HepG2 (cell line): ENCODE measurements around the gene IFITM10. TPM values are rescaled to one million over a fixed set of nuclear protein-coding genes. Genes with fewer than 3 reads are reported as not detected.

ENCODE experiments used
- ATAC-seq: fragments of 200-7000 bp; cut with Tn5 transposase; 3 replicates; pipeline ENCODE4 v1.9.1; 2020; ENCODE audit warnings: mild to moderate bottlenecking, moderate library complexity
- BruUV-seq: library from RNA; stranded (reverse); fragments of 400-500 nt; replicated peaks from 2 replicates; lab custom pipeline; 2021; lab: Mats Ljungman, UMichigan
- CTCF ChIA-PET: fragments of 300-600 bp; formaldehyde crosslinking; extraction: SDS; loops from one replicate; lab custom pipeline; 2021; ENCODE audit warnings: low total read pairs, inconsistent platforms, low intra/inter-chr PET ratio; lab: Yijun Ruan, JAX
- POLR2A ChIA-PET: fragments of 350-600 bp; sonication (Branson Sonifier 250); formaldehyde crosslinking; loops from one replicate; lab custom pipeline; 2020; ENCODE audit warnings: antibody characterized with exemption, inconsistent platforms; lab: Yijun Ruan, JAX
- DNase-seq: peaks from one replicate; pipeline ENCODE4 v3.0.0-alpha.2; 2015; ENCODE audit warnings: low spot score
- FAIRE-seq: peaks from 3 replicates; lab custom pipeline; 2011; peaks lifted over from hg19 to GRCh38; lab: Jason Lieb, UNC
- H2AFZ ChIP-seq: one replicate; pipeline ENCODE4 v1.6.1; 2011; ENCODE audit warnings: low read length, inconsistent platforms
- H3K27ac ChIP-seq: fragments of 300-600 bp; 3 replicates; pipeline ENCODE4 v1.8.0; 2011; ENCODE audit warnings: mixed run types, mild to moderate bottlenecking, mixed read lengths, low read length, inconsistent platforms; ENCODE audit not compliant: insufficient read depth; ENCODE audit errors: extremely low read length
- H3K27me3 ChIP-seq, 2 experiments: fragments of 200-600 bp in 1 of 2; 2 replicates in 1 of 2; 3 replicates in 1 of 2; pipeline versions ENCODE4 v1.6.0 to v1.8.0; 2011; ENCODE audit warnings: low read length in 2 of 2, mild to moderate bottlenecking in 2 of 2, moderate library complexity in 2 of 2, inconsistent platforms in 1 of 2; ENCODE audit not compliant: insufficient read depth in 2 of 2, control insufficient read depth in 1 of 2
- H3K36me3 ChIP-seq, 2 experiments: fragments of 200-600 bp in 1 of 2; replicated peaks in 1 of 2; 2 replicates in 1 of 2; 3 replicates in 1 of 2; pipeline versions ENCODE4 v1.5.1 to v1.8.0; 2011; ENCODE audit warnings: low read length in 2 of 2, inconsistent platforms in 1 of 2; ENCODE audit not compliant: insufficient read depth in 2 of 2, control insufficient read depth in 1 of 2
- H3K4me1 ChIP-seq: 2 replicates; pipeline ENCODE4 v1.5.1; 2012; ENCODE audit warnings: low read length, inconsistent platforms; ENCODE audit not compliant: insufficient read depth
- H3K4me2 ChIP-seq: 2 replicates; pipeline ENCODE4 v1.6.0; 2011; ENCODE audit warnings: low read depth, low read length, inconsistent platforms
- H3K4me3 ChIP-seq, 3 experiments: fragments of 200-600 bp in 1 of 3; sonication (generic), shearing (Covaris generic) in 1 of 3; replicated peaks in 1 of 3; 2 replicates each; pipeline ENCODE4 v1.5.1; 2011 to 2016; ENCODE audit warnings: low read length in 3 of 3, inconsistent platforms in 2 of 3, low read depth in 2 of 3, mild to moderate bottlenecking in 2 of 3, control low read depth in 1 of 3, mixed read lengths in 1 of 3; ENCODE audit not compliant: insufficient read depth in 1 of 3
- H3K79me2 ChIP-seq: one replicate; pipeline ENCODE4 v1.6.1; 2011; ENCODE audit warnings: low read length, inconsistent platforms; ENCODE audit not compliant: insufficient read depth
- H3K9ac ChIP-seq: 2 replicates; pipeline ENCODE4 v1.6.0; 2011; ENCODE audit warnings: mild to moderate bottlenecking, low read depth, low read length, inconsistent platforms; ENCODE audit not compliant: insufficient read depth
- H3K9me3 ChIP-seq: 2 replicates; pipeline ENCODE4 v1.5.1; 2012; ENCODE audit warnings: mild to moderate bottlenecking, low read length
- H4K20me1 ChIP-seq: 2 replicates; pipeline ENCODE4 v1.6.0; 2011; ENCODE audit warnings: inconsistent platforms, mild to moderate bottlenecking, low read length, moderate library complexity; ENCODE audit not compliant: insufficient read depth
- ELF3 ChIP-seq: IDR thresholded peaks from 2 replicates; pipeline ENCODE4 v1.6.1; 2016; ENCODE audit warnings: missing genetic modification reagents, missing compliant biosample characterization
- FOXP1 ChIP-seq, 2 experiments: fragments of 450-650 bp in 1 of 2; IDR thresholded peaks; 2 replicates each; pipeline ENCODE4 v1.6.1; 2017 to 2018; ENCODE audit warnings: antibody characterized with exemption in 1 of 2
- GATAD2A ChIP-seq: IDR thresholded peaks from 2 replicates; pipeline ENCODE4 v1.6.1; 2016
- MEF2D ChIP-seq: sonication (generic); formaldehyde crosslinking; IDR thresholded peaks from 2 replicates; pipeline ENCODE4 v1.5.1; 2020; ENCODE audit warnings: mild to moderate bottlenecking, missing genetic modification reagents
- MXI1 ChIP-seq: IDR thresholded peaks from 3 replicates; pipeline ENCODE4 v1.6.1; 2012; ENCODE audit warnings: low read depth, low read length, inconsistent platforms, borderline replicate concordance
- NR2F6 ChIP-seq, 2 experiments: IDR thresholded peaks; 2 replicates each; pipeline ENCODE4 v1.6.1; 2016; ENCODE audit warnings: antibody characterized with exemption in 1 of 2, mild to moderate bottlenecking in 1 of 2
- PITX1 ChIP-seq: sonication (generic); formaldehyde crosslinking; IDR thresholded peaks from 2 replicates; pipeline ENCODE4 v1.5.1; 2020; ENCODE audit warnings: mild to moderate bottlenecking, missing genetic modification reagents
- RBFOX2 ChIP-seq: fragments of 200-400 bp; formaldehyde crosslinking; IDR thresholded peaks from 2 replicates; pipeline ENCODE4 v1.6.1; 2017; ENCODE audit warnings: low read depth, mild to moderate bottlenecking, low read length
- SIN3B ChIP-seq: fragments of 150-350 bp; IDR thresholded peaks from 2 replicates; pipeline ENCODE4 v1.6.1; 2014; ENCODE audit warnings: low read length
- SMYD3 ChIP-seq: sonication (generic); formaldehyde crosslinking; IDR thresholded peaks from 2 replicates; pipeline ENCODE4 v1.8.1; 2023; ENCODE audit warnings: mild to moderate bottlenecking, missing genetic modification reagents
- SP2 ChIP-seq: sonication (generic); formaldehyde crosslinking; IDR thresholded peaks from 2 replicates; pipeline ENCODE4 v1.5.1; 2020; ENCODE audit warnings: mild to moderate bottlenecking, missing genetic modification reagents
- THYN1 ChIP-seq: sonication (generic); formaldehyde crosslinking; IDR thresholded peaks from 2 replicates; pipeline ENCODE4 v1.8.1; 2023; ENCODE audit warnings: low read depth, mild to moderate bottlenecking, moderate library complexity, missing genetic modification reagents, borderline replicate concordance
- ZFX ChIP-seq: sonication (generic); formaldehyde crosslinking; IDR thresholded peaks from 2 replicates; pipeline ENCODE4 v1.4.0; 2020; ENCODE audit warnings: mild to moderate bottlenecking, low read depth, missing genetic modification reagents, moderate library complexity
- ZNF331 ChIP-seq: sonication (generic); formaldehyde crosslinking; IDR thresholded peaks from 2 replicates; pipeline ENCODE4 v1.4.0; 2020; ENCODE audit warnings: missing genetic modification reagents
- ZNF510 ChIP-seq: sonication (generic); formaldehyde crosslinking; IDR thresholded peaks from 2 replicates; pipeline ENCODE4 v1.4.0; 2020; ENCODE audit warnings: low read depth, mild to moderate bottlenecking, missing genetic modification reagents
- ZNF713 ChIP-seq: sonication (generic); formaldehyde crosslinking; IDR thresholded peaks from 2 replicates; pipeline ENCODE4 v1.4.0; 2020; ENCODE audit warnings: mild to moderate bottlenecking, missing genetic modification reagents
- ZNF775 ChIP-seq: sonication (generic); formaldehyde crosslinking; IDR thresholded peaks from 2 replicates; pipeline ENCODE4 v1.4.0; 2020; ENCODE audit warnings: missing genetic modification reagents, mild to moderate bottlenecking, moderate library complexity, borderline replicate concordance
- ZNF891 ChIP-seq: sonication (generic); formaldehyde crosslinking; IDR thresholded peaks from 2 replicates; pipeline ENCODE4 v1.5.0; 2020; ENCODE audit warnings: mild to moderate bottlenecking, missing genetic modification reagents
- WGBS: methylation state at CpG from one replicate; pipeline ENCODE4 v1.1.6; 2017; ENCODE audit warnings: low lambda C conversion rate; 5-methylcytosine and 5-hydroxymethylcytosine counted together
- in situ Hi-C: cut with HindIII; loops from 2 replicates; pipeline ENCODE4 v1.10.0; 2017; ENCODE audit warnings: low pct_unique_long_range_greater_than_20kb; ENCODE audit not compliant: extremely low pct_ligation_motif_present
- intact Hi-C: fragments of 100-400 bp; cut with micrococcal nuclease; formaldehyde crosslinking; loops from one replicate; pipeline ENCODE4 v1.10.0; 2022; ENCODE audit not compliant: unreplicated experiment
- polyA plus RNA-seq, 8 experiments: library from polyadenylated mRNA; depleted of rRNA in 3 of 8; stranded (reverse) in 7 of 8; unstranded in 1 of 8; fragments of >200 nt; fragmentation: Illumina TruSeq in 4 of 8; extraction: Trizol in 4 of 8; gene quantifications; 2 replicates each; pipeline versions ENCODE4 v1.2.1 to v1.2.3, GENCODE V29; 2011 to 2016; ENCODE audit warnings: low read depth in 4 of 8, missing spikeins in 1 of 8, mixed read lengths in 1 of 8; ENCODE audit not compliant: insufficient read depth in 1 of 8
- total RNA-seq, 5 experiments: library from RNA; depleted of rRNA; stranded (reverse); fragments of >200 nt; fragmentation: Illumina TruSeq; extraction: Trizol; gene quantifications; 2 replicates each; pipeline ENCODE4 v1.2.3, GENCODE V29; 2016; ENCODE audit warnings: low read depth in 1 of 5
- TF ChIP-seq, protein P1 (sequence below): sonication (generic); formaldehyde crosslinking; IDR thresholded peaks from 2 replicates; pipeline ENCODE4 v1.4.0; 2020; ENCODE audit warnings: missing genetic modification reagents
- TF ChIP-seq, protein P2 (sequence below): sonication (generic); formaldehyde crosslinking; IDR thresholded peaks from 2 replicates; pipeline ENCODE4 v1.5.0; 2020; ENCODE audit warnings: mild to moderate bottlenecking, missing genetic modification reagents
- TF ChIP-seq, protein P3 (sequence below): IDR thresholded peaks from 2 replicates; pipeline ENCODE4 v1.6.1; 2016; ENCODE audit warnings: missing compliant biosample characterization, missing genetic modification reagents, borderline replicate concordance

Gene IFITM10
- total and polyA plus RNA-seq, 2 of the 13 experiments (the other 11 are each of a cell fraction or from before 2014, with no cell fraction given) = 0.09 to 0.13 TPM

DNA sequence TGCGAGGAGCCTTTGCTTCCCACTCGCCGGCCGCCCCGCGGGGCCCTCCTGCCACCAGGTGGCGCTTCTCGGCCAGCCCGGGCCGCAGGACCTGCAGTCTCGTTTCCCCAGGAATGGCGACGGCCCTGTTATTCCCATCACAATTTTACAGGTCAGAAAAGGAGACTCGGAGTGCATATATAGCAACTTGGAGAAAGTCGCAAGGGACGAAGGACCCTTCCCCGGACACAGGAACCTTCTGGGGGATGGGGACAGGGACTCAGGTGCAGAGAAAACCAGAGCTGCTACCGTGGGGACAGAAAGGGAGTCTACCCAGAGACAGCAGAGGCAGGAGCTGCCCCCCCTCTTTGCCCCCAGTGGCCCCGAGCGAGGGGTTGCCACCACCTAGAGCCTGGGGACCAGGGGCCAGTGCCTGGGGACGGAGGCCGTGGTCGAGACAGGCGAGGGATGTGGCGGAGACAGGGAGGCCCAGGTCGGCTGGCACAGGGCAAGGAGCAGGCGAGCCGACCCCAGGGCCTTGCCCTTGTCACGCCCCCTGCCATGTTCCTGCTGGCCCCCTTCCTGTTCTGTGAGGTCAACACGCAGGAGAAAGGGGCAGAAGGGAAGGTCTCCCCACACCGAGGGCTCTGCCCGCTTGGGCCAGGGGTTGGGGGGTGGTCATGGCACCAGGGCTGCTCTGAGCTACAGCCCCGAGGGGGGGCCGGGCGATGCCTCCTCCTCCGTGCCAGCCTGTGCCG lies 56.9 kb downstream of the IFITM10 start:
- 5% methylated on average over 17 of the region's 37 CpGs for WGBS
- ChIA-PET POLR2A (interaction anchor here (0.7 to 5.5 kb wide), 18 partner anchors 11 to 707 kb away, joined by 3 to 141 read pairs (median 8); partner anchors contain the start of gene TSSC4), CTCF (interaction anchor here (0.8 to 4.5 kb wide), 9 partner anchors 19 to 463 kb away, joined by 3 to 44 read pairs (median 9); partner anchors contain the start of gene SYT8)
- Histone ChIP-seq H3K27me3 (peaks cover 0 to 3% of the 10 kb centered on the region in 2 experiments; a peak in 3 of 5 replicates), H2AFZ (no peak overlapping the region), H3K27ac (peak overlapping the region; percentile 100), H3K4me1 (peaks cover 76% of the 10 kb centered on the region), H3K79me2 (peaks cover 2% of the 10 kb centered on the region), H3K9me3 (no peaks in the 10 kb centered on the region), H3K4me2 (peak overlapping the region; percentile 65), H3K4me3 (peak overlapping the region in 2 of 3 experiments; percentile 14 to 58; a peak in 5 of 6 replicates), H3K9ac (peak overlapping the region; percentile 73), H4K20me1 (no peaks in the 10 kb centered on the region), H3K36me3 (no peaks in the 10 kb centered on the region)
- DNase-seq (peak; percentile 50), FAIRE-seq (no peak), ATAC-seq (no peak)
- in situ Hi-C loops (loop anchor here (5.0 kb wide), 1 partner anchor 36 kb away; no protein-coding TSS in a partner anchor), intact Hi-C loops (loop anchor here (1.0 to 2.0 kb wide), 3 partner anchors 41 to 457 kb away; no protein-coding TSS in a partner anchor)
- BruUV-seq = no TSS peak
- TF ChIP-seq ZNF775 (CRISPR knock-in tag) (0 out of 2 replicates have a peak, but pooled peaks have one; percentile 22), SMYD3 (CRISPR knock-in tag) (no peak), ZNF331 (CRISPR knock-in tag) (peak; percentile 27; the same call in 1 of the 2 replicates), FOXP1 (IDR thresholded peaks at IDR 0.05) (no peak), FOXP1 (CRISPR knock-in tag; IDR thresholded peaks at IDR 0.05) (no peak), ZNF891 (CRISPR knock-in tag) (no peak), GATAD2A (CRISPR knock-in tag) (peak; percentile 77), ELF3 (CRISPR knock-in tag) (peak; percentile 42; the same call in 1 of the 2 replicates), MXI1 (0 out of 3 replicates have a peak, but pooled peaks have one; percentile 52), PITX1 (CRISPR knock-in tag) (no peak), NR2F6 (IDR thresholded peaks at IDR 0.05) (no peak), NR2F6 (CRISPR knock-in tag; IDR thresholded peaks at IDR 0.05) (peak; percentile 8), SP2 (CRISPR knock-in tag) (peak; percentile 42; the same call in 1 of the 2 replicates), THYN1 (CRISPR knock-in tag) (0 out of 2 replicates have a peak, but pooled peaks have one; percentile 54), ZNF713 (no peak), RBFOX2 (peak; percentile 77), ZNF510 (CRISPR knock-in tag) (no peak), MEF2D (peak; percentile 69; the same call in 1 of the 2 replicates), SIN3B (no peak), ZFX (peak; percentile 65)
- TF ChIP-seq, protein P1, sequence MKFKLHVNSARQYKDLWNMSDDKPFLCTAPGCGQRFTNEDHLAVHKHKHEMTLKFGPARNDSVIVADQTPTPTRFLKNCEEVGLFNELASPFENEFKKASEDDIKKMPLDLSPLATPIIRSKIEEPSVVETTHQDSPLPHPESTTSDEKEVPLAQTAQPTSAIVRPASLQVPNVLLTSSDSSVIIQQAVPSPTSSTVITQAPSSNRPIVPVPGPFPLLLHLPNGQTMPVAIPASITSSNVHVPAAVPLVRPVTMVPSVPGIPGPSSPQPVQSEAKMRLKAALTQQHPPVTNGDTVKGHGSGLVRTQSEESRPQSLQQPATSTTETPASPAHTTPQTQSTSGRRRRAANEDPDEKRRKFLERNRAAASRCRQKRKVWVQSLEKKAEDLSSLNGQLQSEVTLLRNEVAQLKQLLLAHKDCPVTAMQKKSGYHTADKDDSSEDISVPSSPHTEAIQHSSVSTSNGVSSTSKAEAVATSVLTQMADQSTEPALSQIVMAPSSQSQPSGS = 0 out of 2 replicates have a peak, but pooled peaks have one; percentile 8
- TF ChIP-seq, protein P2, sequence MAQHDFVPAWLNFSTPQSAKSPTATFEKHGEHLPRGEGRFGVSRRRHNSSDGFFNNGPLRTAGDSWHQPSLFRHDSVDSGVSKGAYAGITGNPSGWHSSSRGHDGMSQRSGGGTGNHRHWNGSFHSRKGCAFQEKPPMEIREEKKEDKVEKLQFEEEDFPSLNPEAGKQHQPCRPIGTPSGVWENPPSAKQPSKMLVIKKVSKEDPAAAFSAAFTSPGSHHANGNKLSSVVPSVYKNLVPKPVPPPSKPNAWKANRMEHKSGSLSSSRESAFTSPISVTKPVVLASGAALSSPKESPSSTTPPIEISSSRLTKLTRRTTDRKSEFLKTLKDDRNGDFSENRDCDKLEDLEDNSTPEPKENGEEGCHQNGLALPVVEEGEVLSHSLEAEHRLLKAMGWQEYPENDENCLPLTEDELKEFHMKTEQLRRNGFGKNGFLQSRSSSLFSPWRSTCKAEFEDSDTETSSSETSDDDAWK (CRISPR knock-in tag) = no peak
- TF ChIP-seq, protein P3, sequence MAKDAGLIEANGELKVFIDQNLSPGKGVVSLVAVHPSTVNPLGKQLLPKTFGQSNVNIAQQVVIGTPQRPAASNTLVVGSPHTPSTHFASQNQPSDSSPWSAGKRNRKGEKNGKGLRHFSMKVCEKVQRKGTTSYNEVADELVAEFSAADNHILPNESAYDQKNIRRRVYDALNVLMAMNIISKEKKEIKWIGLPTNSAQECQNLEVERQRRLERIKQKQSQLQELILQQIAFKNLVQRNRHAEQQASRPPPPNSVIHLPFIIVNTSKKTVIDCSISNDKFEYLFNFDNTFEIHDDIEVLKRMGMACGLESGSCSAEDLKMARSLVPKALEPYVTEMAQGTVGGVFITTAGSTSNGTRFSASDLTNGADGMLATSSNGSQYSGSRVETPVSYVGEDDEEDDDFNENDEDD (CRISPR knock-in tag) = peak; percentile 43; the same call in 1 of the 2 replicates
